ENCODE measurements around the gene ZAP70.

- TF ChIP-seq, protein P1, sequence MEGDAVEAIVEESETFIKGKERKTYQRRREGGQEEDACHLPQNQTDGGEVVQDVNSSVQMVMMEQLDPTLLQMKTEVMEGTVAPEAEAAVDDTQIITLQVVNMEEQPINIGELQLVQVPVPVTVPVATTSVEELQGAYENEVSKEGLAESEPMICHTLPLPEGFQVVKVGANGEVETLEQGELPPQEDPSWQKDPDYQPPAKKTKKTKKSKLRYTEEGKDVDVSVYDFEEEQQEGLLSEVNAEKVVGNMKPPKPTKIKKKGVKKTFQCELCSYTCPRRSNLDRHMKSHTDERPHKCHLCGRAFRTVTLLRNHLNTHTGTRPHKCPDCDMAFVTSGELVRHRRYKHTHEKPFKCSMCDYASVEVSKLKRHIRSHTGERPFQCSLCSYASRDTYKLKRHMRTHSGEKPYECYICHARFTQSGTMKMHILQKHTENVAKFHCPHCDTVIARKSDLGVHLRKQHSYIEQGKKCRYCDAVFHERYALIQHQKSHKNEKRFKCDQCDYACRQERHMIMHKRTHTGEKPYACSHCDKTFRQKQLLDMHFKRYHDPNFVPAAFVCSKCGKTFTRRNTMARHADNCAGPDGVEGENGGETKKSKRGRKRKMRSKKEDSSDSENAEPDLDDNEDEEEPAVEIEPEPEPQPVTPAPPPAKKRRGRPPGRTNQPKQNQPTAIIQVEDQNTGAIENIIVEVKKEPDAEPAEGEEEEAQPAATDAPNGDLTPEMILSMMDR (IDR thresholded peaks at IDR 0.05; ENCODE audit: extremely low read depth in 1 of 2, insufficient read depth in 1 of 2, low read depth in 1 of 2, low read length in 2 of 2): no peak
- no peak for TF ChIP-seq EZH2 (IDR thresholded peaks at IDR 0.05; ENCODE audit: borderline replicate concordance, low read depth, low read length, severe bottlenecking)
- TF ChIP-seq POLR2AphosphoS5 (IDR thresholded peaks at IDR 0.05; ENCODE audit: insufficient read depth, low read depth, low read length): peak; percentile 20
- TF ChIP-seq GATA2 (IDR thresholded peaks at IDR 0.05; ENCODE audit: insufficient read depth, insufficient read length, low read depth, low read length): no peak
- TF ChIP-seq POLR2A (IDR thresholded peaks at IDR 0.05; ENCODE audit: low read depth, low read length): no peak
Measured at GRCh38 chr2:97742381-97742847, 29.0 kb downstream of the ZAP70 start.
